ENCODE results near the gene SLC35F3.

Gene SLC35F3

GRCh38 chr1:233975486-233975885 lies 71.0 kb downstream of the SLC35F3 start:
- Histone ChIP-seq H3K36me3 (no peaks in the 10 kb centered on the region), H3K27ac (no peak overlapping the region), H3K9me3 (ENCODE audit: severe bottlenecking) (peaks cover 9% of the 10 kb centered on the region), H3K27me3 (ENCODE audit: insufficient read depth, low read depth, severe bottlenecking) (peaks cover 94% of the 10 kb centered on the region), H3K4me3 (ENCODE audit: low read depth, low read length) (no peak overlapping the region)
- no peak for DNase-seq
- no peak for TF ChIP-seq CTCF (IDR thresholded peaks at IDR 0.05; ENCODE audit: low read depth, low read length)

- Histone ChIP-seq H3K27ac (no peak overlapping the region), H3K27me3 (ENCODE audit: insufficient read depth, low read depth, severe bottlenecking) (peaks cover 98% of the 10 kb centered on the region), H3K36me3 (no peaks in the 10 kb centered on the region), H3K4me3 (ENCODE audit: low read depth, low read length) (no peak overlapping the region), H3K9me3 (ENCODE audit: severe bottlenecking) (no peaks in the 10 kb centered on the region)
- no peak for DNase-seq
- no peak for TF ChIP-seq CTCF (IDR thresholded peaks at IDR 0.05; ENCODE audit: low read depth, low read length)
Measured at GRCh38 chr1:233981042-233981675, 76.7 kb downstream of the SLC35F3 start.

- Histone ChIP-seq H3K36me3 (no peaks in the 10 kb centered on the region), H3K27ac (no peak overlapping the region), H3K27me3 (ENCODE audit: insufficient read depth, low read depth, severe bottlenecking) (peaks cover 84% of the 10 kb centered on the region), H3K9me3 (ENCODE audit: severe bottlenecking) (no peaks in the 10 kb centered on the region), H3K4me3 (ENCODE audit: low read depth, low read length) (no peak overlapping the region)
- DNase-seq: no peak
- TF ChIP-seq CTCF (IDR thresholded peaks at IDR 0.05; ENCODE audit: low read depth, low read length): no peak
Measured at GRCh38 chr1:233982827-233983518, 78.5 kb downstream of the SLC35F3 start.

GRCh38 chr1:233983811-233984210 lies 79.3 kb downstream of the SLC35F3 start:
- Histone ChIP-seq H3K36me3 (no peaks in the 10 kb centered on the region), H3K27ac (no peak overlapping the region), H3K27me3 (ENCODE audit: insufficient read depth, low read depth, severe bottlenecking) (peaks cover 81% of the 10 kb centered on the region), H3K4me3 (ENCODE audit: low read depth, low read length) (no peak overlapping the region), H3K9me3 (ENCODE audit: severe bottlenecking) (no peaks in the 10 kb centered on the region)
- DNase-seq: no peak
- no peak for TF ChIP-seq CTCF (IDR thresholded peaks at IDR 0.05; ENCODE audit: low read depth, low read length)

- Histone ChIP-seq H3K27ac (no peak overlapping the region), H3K27me3 (ENCODE audit: insufficient read depth, low read depth, severe bottlenecking) (peaks cover 78% of the 10 kb centered on the region), H3K4me3 (ENCODE audit: low read depth, low read length) (no peak overlapping the region), H3K36me3 (no peaks in the 10 kb centered on the region), H3K9me3 (ENCODE audit: severe bottlenecking) (no peaks in the 10 kb centered on the region)
- TF ChIP-seq CTCF (IDR thresholded peaks at IDR 0.05; ENCODE audit: low read depth, low read length): no peak
- DNase-seq: no peak
Measured at GRCh38 chr1:233988963-233989696, 84.7 kb downstream of the SLC35F3 start.

Data from WERI-Rb-1 (cell line).